AG20443 (cell line): ENCODE measurements around the gene KCNA3.

Source experiments
- DNase-seq: peaks from one replicate; pipeline ENCODE4 v3.0.0; 2012; ENCODE audit warnings: low spot score, mixed read lengths

The KCNA3 gene

GRCh38 chr1:110638058-110638457, 36.7 kb downstream of the KCNA3 start:
- no peak for DNase-seq

- no peak for DNase-seq
Measured at GRCh38 chr1:110637475-110637874, 37.3 kb downstream of the KCNA3 start.

GRCh38 chr1:110636149-110636935, 38.4 kb downstream of the KCNA3 start:
- no peak for DNase-seq

- DNase-seq: no peak
Measured at GRCh38 chr1:110635434-110635833, 39.3 kb downstream of the KCNA3 start.

GRCh38 chr1:110634455-110635311, 40.1 kb downstream of the KCNA3 start:
- DNase-seq: peak; percentile 49

GRCh38 chr1:110634086-110634454, 40.7 kb downstream of the KCNA3 start:
- DNase-seq: no peak

GRCh38 chr1:110633646-110634030, 41.1 kb downstream of the KCNA3 start:
- DNase-seq: no peak

- no peak for DNase-seq
Measured at GRCh38 chr1:110631836-110632620, 42.7 kb downstream of the KCNA3 start.

- DNase-seq: peak; percentile 84
Measured at GRCh38 chr1:110630839-110631663, 43.7 kb downstream of the KCNA3 start.

- no peak for DNase-seq
Measured at GRCh38 chr1:110628323-110629105, 46.2 kb downstream of the KCNA3 start.

GRCh38 chr1:110627764-110628163, 47.0 kb downstream of the KCNA3 start:
- DNase-seq: no peak

GRCh38 chr1:110626889-110627288, 47.9 kb downstream of the KCNA3 start:
- DNase-seq: no peak
